ENCODE measurements around the gene ADCY2.

Gene ADCY2

GRCh38 chr5:7714119-7714518, 318.2 kb downstream of the ADCY2 start:
- no peak for DNase-seq (ENCODE audit: low read depth in 1 of 2, low spot score in 1 of 2)
- no peaks in the 10 kb centered on the region for H3K27me3 ChIP-seq (ENCODE audit: insufficient read depth, poor library complexity, severe bottlenecking)
- no peak for TF ChIP-seq POLR2AphosphoS5 (IDR thresholded peaks at IDR 0.05; ENCODE audit: low read depth)
- no peak for TF ChIP-seq CTCF (IDR thresholded peaks at IDR 0.05; ENCODE audit: insufficient read depth, low read length)
- no peak for TF ChIP-seq SPI1 (IDR thresholded peaks at IDR 0.05; ENCODE audit: borderline replicate concordance, low read depth)
- TF ChIP-seq GABPA (IDR thresholded peaks at IDR 0.05; ENCODE audit: low read depth), result no peak
- TF ChIP-seq, protein P1, sequence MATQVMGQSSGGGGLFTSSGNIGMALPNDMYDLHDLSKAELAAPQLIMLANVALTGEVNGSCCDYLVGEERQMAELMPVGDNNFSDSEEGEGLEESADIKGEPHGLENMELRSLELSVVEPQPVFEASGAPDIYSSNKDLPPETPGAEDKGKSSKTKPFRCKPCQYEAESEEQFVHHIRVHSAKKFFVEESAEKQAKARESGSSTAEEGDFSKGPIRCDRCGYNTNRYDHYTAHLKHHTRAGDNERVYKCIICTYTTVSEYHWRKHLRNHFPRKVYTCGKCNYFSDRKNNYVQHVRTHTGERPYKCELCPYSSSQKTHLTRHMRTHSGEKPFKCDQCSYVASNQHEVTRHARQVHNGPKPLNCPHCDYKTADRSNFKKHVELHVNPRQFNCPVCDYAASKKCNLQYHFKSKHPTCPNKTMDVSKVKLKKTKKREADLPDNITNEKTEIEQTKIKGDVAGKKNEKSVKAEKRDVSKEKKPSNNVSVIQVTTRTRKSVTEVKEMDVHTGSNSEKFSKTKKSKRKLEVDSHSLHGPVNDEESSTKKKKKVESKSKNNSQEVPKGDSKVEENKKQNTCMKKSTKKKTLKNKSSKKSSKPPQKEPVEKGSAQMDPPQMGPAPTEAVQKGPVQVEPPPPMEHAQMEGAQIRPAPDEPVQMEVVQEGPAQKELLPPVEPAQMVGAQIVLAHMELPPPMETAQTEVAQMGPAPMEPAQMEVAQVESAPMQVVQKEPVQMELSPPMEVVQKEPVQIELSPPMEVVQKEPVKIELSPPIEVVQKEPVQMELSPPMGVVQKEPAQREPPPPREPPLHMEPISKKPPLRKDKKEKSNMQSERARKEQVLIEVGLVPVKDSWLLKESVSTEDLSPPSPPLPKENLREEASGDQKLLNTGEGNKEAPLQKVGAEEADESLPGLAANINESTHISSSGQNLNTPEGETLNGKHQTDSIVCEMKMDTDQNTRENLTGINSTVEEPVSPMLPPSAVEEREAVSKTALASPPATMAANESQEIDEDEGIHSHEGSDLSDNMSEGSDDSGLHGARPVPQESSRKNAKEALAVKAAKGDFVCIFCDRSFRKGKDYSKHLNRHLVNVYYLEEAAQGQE (IDR thresholded peaks at IDR 0.05; ENCODE audit: insufficient replicate concordance, low read depth), result no peak
- H3K4me3 ChIP-seq (replicated peaks; ENCODE audit: insufficient read depth, low read length), result no peak overlapping the region
- no peak overlapping the region for H3K27ac ChIP-seq (replicated peaks)

- no peak for DNase-seq (ENCODE audit: low read depth in 1 of 2, low spot score in 1 of 2)
- no peak overlapping the region for H3K27ac ChIP-seq (replicated peaks)
- TF ChIP-seq, protein P1 (IDR thresholded peaks at IDR 0.05; ENCODE audit: insufficient replicate concordance, low read depth), result no peak
- TF ChIP-seq GABPA (IDR thresholded peaks at IDR 0.05; ENCODE audit: low read depth) (no peak), CTCF (IDR thresholded peaks at IDR 0.05; ENCODE audit: insufficient read depth, low read length) (no peak), POLR2AphosphoS5 (IDR thresholded peaks at IDR 0.05; ENCODE audit: low read depth) (no peak), SPI1 (IDR thresholded peaks at IDR 0.05; ENCODE audit: borderline replicate concordance, low read depth) (no peak)
- no peak overlapping the region for H3K4me3 ChIP-seq (replicated peaks; ENCODE audit: insufficient read depth, low read length)
- H3K27me3 ChIP-seq (ENCODE audit: insufficient read depth, poor library complexity, severe bottlenecking), result no peaks in the 10 kb centered on the region
Measured at GRCh38 chr5:7714697-7715096, 318.8 kb downstream of the ADCY2 start.

- no peak for DNase-seq (ENCODE audit: low read depth in 1 of 2, low spot score in 1 of 2)
- Histone ChIP-seq H3K27ac (replicated peaks) (no peak overlapping the region), H3K27me3 (ENCODE audit: insufficient read depth, poor library complexity, severe bottlenecking) (no peaks in the 10 kb centered on the region), H3K4me3 (replicated peaks; ENCODE audit: insufficient read depth, low read length) (no peak overlapping the region)
- TF ChIP-seq, protein P1 (IDR thresholded peaks at IDR 0.05; ENCODE audit: insufficient replicate concordance, low read depth), result no peak
- no peak for TF ChIP-seq CTCF (IDR thresholded peaks at IDR 0.05; ENCODE audit: insufficient read depth, low read length)
- no peak for TF ChIP-seq SPI1 (IDR thresholded peaks at IDR 0.05; ENCODE audit: borderline replicate concordance, low read depth)
- TF ChIP-seq GABPA (IDR thresholded peaks at IDR 0.05; ENCODE audit: low read depth), result no peak
- no peak for TF ChIP-seq POLR2AphosphoS5 (IDR thresholded peaks at IDR 0.05; ENCODE audit: low read depth)
Measured at GRCh38 chr5:7717691-7718090, 321.8 kb downstream of the ADCY2 start.

Data from HL-60 (cell line).